Activated T-cell treated with anti-CD3 and anti-CD28 coated beads for 48 hours (primary cell): Measurements from ENCODE around the gene LTK.
A peak's percentile ranks its signal among the peaks of the same experiment; 100 is the strongest.

Experiments used
- DNase-seq: peaks from one replicate; pipeline ENCODE4 v3.0.0-alpha.2; 2020; ENCODE audit warnings: low read depth

Gene LTK

GRCh38 chr15:41498657-41499056 is 15.0 kb downstream of the LTK start:
- DNase-seq, result no peak

- no peak for DNase-seq
Measured at GRCh38 chr15:41495736-41496599, 17.7 kb downstream of the LTK start.

- no peak for DNase-seq
Measured at GRCh38 chr15:41494922-41495735, 18.5 kb downstream of the LTK start.

- DNase-seq, result peak; percentile 45
Measured at GRCh38 chr15:41494190-41494921, 19.3 kb downstream of the LTK start.

GRCh38 chr15:41493902-41494189 is 19.8 kb downstream of the LTK start:
- DNase-seq, result no peak

GRCh38 chr15:41493205-41493901 is 20.3 kb downstream of the LTK start, which contains the start of gene ITPKA:
TSS of gene ITPKA (plus strand) at chr15:41493874. CDS start at chr15:41493928, 54 bp downstream.
- DNase-seq, result peak; percentile 90

GRCh38 chr15:41492597-41493204 is 20.9 kb downstream of the LTK start:
- DNase-seq, result no peak

- DNase-seq, result no peak
Measured at GRCh38 chr15:41491889-41492288, 21.7 kb downstream of the LTK start.

GRCh38 chr15:41490355-41490754 is 23.3 kb downstream of the LTK start:
- DNase-seq, result no peak

GRCh38 chr15:41489641-41490040 is 24.0 kb downstream of the LTK start:
- DNase-seq, result no peak

GRCh38 chr15:41487802-41488201 is 25.8 kb downstream of the LTK start:
- DNase-seq, result peak; percentile 42

GRCh38 chr15:41487381-41487780 is 26.2 kb downstream of the LTK start:
- DNase-seq, result no peak

- no peak for DNase-seq
Measured at GRCh38 chr15:41486286-41486685, 27.3 kb downstream of the LTK start.

GRCh38 chr15:41484937-41485625 is 28.5 kb downstream of the LTK start:
- DNase-seq, result no peak

- DNase-seq, result no peak
Measured at GRCh38 chr15:41483519-41483918, 30.1 kb downstream of the LTK start.

- no peak for DNase-seq
Measured at GRCh38 chr15:41483115-41483514, 30.5 kb downstream of the LTK start.

GRCh38 chr15:41482110-41482877 is 31.3 kb downstream of the LTK start:
- DNase-seq, result no peak

GRCh38 chr15:41480396-41481140 is 33.1 kb downstream of the LTK start:
- no peak for DNase-seq

- DNase-seq, result no peak
Measured at GRCh38 chr15:41476416-41477048, 37.1 kb downstream of the LTK start.
